Upper lobe of left lung (tissue), 4 donors: Measurements from ENCODE around the gene SHLD1.

Experiments
- CTCF ChIP-seq, 6 experiments: fragments of 450-650 bp in 4 of 6; fragments of 200-600 bp in 2 of 6; sonication (generic) in 2 of 6; IDR thresholded peaks; one replicate each; pipeline ENCODE4 v1.5.1; 2016 to 2019; ENCODE audit warnings: antibody characterized with exemption in 6 of 6
- EP300 ChIP-seq, 4 donors: sonication (generic); formaldehyde crosslinking; IDR thresholded peaks; one replicate each; pipeline ENCODE4 v1.5.1; 2017; ENCODE audit warnings: antibody characterized with exemption in 4 of 4, control low read depth in 2 of 4
- POLR2AphosphoS5 ChIP-seq, 2 donors: sonication (generic); formaldehyde crosslinking; IDR thresholded peaks; one replicate each; pipeline ENCODE4 v1.5.1; 2017; ENCODE audit warnings: antibody characterized with exemption in 2 of 2

- TF ChIP-seq EP300 (IDR thresholded peaks at IDR 0.05), result no peak
- no peak for TF ChIP-seq CTCF (IDR thresholded peaks at IDR 0.05)
- no peak for TF ChIP-seq POLR2AphosphoS5 (IDR thresholded peaks at IDR 0.05)
Measured at GRCh38 chr20:5825130-5825719, 75.0 kb downstream of the SHLD1 start.
